Loucy (cell line): ENCODE results near the gene MPPED2.

Experiments
- CTCF ChIP-seq: fragments of 200-600 bp; sonication (generic); conservative IDR thresholded peaks from 2 replicates; pipeline ENCODE4 v1.5.1; 2014; ENCODE audit warnings: mild to moderate bottlenecking, antibody characterized with exemption, low read length
- EZH2phosphoT487 ChIP-seq: fragments of 200-600 bp; IDR thresholded peaks from 2 replicates; pipeline ENCODE4 v1.6.1; 2018; ENCODE audit warnings: antibody characterized with exemption, mild to moderate bottlenecking, moderate library complexity, borderline replicate concordance

- no peak for TF ChIP-seq CTCF
- no peak for TF ChIP-seq EZH2phosphoT487
Measured at GRCh38 chr11:30485756-30486155, 100.4 kb downstream of the MPPED2 start.
